HG02759 (cell line): ENCODE measurements around the gene CRK.

Source experiments
- ATAC-seq: cut with Tn5 transposase; IDR thresholded peaks from one replicate; pipeline ENCODE4 v1.9.1; 2021; ENCODE audit warnings: mild to moderate bottlenecking, moderate library complexity; ENCODE audit not compliant: unreplicated experiment

Gene CRK

DNA sequence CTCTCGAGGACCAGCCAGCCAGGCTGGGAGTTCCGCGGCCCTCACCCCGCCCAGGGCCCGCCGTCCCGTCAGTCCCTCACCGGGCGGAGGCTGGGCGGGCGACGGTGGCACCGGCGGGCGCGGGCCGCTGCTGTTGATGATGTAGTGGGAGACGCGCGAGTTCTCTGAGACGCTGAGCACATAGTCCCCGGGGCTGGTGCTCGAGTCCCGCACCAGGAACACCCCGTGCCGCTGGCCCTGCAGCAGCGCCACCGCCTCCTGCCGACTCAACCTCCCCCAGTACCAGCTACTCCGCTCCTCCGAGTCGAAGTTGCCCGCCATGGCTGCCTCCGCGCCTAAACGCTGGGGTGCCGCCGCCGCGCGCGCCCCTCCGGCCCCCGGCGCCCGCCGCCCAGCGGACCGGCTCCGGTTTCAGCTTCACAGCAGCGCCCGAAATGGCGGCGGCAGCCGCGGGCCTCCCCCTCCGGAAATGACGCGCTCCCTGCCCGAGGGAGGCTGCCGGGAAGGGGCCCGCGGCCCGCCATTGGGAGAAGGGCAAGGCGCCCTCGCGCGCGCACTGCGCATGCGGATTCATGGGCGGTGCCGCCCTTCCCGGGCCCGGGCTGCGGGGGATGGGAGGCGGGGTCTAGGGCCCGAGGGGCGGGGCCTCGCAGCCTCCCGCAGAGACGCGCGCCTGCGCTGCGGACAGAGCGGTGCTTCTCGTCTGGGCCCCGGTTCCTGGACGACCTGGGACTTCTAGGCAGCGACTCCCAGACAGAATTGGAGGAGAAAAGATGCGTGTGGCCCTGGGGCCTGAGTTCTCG lies at the start of gene CRK:
CRK (minus strand) TSS at position 436 of the 803 bp plus-strand sequence; CDS start at position 321, 115 bp downstream.
- ATAC-seq: peak; percentile 91

DNA sequence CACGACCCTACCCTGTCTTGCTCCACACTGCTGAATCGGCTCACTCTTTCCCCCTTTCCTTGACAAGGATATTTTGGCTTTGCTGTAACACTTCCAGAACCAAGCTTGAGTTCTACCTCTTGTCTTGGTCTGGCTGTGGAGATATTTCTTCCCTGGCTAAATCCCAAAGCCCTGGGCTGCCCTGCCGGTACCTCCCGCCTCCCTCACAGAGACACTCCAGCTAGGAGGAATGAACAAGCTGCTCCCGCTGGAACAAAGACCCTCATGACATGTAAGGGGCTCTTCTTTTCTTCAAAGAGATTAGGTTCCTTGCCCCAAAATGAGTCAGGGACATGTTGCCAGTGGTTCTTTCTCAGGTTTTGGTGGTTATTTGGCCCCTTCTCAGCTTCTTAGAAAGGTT lies 49.6 kb upstream of the CRK start:
- ATAC-seq: no peak

DNA sequence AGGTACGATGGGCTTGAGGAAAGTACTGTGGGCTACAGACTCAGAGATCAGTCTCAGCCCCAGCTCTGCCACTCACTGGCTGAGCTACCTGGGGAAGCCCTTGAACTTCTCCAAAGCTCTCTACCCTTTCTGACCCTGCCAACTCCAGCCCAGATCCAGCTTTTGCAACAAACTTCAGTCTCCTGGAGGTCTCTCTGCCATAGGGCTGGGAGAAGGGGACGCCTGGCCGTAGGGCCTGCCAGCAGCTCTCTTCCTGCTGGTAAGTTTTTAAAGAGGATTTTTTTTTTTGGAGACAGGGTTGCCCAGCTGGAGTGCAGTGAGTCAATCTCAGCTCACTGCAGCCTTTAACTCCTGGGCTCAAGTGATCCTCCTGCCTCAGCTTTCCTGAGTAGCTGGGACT lies 48.8 kb upstream of the CRK start:
- ATAC-seq: no peak

DNA sequence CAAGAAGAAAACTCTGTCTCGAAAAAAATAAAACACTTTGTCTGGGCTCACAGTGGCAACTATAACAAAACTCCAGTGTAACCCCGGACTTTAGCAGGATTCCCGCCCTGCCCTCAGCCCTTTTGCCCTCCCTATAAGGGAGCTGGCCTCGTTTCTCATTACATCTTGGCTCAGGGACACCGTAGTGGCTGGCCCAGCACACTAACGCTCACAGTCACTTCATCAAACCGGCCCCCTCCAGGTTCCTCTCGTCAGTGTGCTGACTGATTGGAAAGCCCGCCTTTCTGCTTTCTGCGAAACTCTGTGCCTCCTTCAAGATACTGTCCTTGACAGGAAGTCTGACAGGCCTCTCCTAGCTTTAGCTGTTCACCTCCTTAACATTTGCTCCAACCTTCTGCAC lies 47.7 kb upstream of the CRK start:
- ATAC-seq: no peak

DNA sequence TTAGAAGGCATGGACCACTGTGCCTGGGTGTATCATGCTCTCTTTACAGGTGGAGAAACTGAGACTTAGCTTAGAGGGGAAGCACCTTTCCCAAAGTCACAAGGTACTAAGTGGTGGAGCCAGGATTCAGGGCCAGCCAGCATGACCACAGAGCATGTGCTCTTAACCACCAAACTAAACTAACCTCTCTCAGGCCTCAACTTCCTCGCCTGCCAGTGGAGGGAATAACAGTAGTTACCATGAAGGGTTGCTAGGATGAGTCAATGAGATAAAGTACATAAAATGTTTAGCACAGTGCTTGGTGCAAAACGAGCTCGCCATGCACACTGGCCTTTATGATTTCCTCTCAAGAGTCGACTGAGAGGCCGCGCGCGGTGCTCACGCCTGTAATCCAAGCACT lies 42.8 kb upstream of the CRK start:
- ATAC-seq: no peak

DNA sequence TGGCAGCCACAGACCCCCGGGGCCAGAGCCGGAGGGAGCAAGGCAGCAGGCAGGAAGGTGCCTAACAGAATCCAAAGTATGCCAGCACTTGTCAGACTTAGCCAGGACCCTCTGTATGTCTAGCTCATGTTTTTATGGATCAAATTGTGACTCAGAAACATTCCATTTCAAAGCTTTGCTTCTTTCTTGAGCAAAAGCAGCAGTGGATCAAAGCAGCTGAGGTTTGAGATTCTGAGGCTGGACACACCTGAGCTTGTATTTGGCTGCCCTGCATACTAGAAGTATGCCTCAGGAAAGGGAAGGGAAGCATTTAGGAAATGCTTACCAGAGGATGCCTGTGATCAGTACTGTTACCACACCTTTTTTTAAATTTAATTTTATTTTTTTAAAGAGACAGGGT lies 42.2 kb upstream of the CRK start:
- no peak for ATAC-seq

DNA sequence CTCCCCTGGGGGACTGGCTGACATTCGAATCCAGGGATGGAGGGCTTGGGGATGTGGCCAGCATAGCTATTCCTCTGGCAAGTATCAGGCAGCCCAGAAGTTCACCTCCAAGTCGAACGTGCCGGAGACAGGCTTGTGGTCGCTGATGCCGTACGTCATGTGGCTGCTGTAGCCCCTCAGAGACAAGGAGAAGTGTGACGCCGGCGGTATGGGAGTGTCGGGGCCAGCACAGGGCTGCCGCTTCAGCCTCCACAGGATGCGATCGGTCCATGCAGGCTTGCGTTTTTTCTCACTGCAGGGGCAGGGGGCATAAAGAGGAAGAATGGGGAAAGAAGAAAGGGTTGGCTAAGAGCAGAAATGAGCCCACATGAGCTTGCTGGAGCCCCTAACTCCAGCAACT lies 41.8 kb upstream of the CRK start:
- no peak for ATAC-seq

DNA sequence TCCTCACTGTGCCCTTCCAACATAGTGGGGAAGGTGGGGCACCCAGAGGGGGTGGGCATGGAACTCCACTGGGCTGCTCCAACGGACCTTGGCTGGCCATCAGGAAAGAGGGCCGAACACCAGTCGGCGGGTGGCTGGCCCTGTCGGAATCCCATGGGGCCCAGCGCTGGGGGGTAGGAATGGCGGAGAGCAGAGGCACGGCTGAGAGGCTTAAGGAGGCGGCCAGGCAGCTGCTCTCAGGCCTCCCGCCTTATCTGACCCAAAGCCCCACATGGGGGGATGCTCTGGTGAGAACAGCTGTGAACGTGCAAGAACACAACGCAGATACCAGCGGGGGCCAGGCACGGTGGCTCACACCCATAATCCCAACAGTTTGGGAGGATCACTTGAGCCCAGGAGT lies 40.8 kb upstream of the CRK start:
- ATAC-seq: no peak

DNA sequence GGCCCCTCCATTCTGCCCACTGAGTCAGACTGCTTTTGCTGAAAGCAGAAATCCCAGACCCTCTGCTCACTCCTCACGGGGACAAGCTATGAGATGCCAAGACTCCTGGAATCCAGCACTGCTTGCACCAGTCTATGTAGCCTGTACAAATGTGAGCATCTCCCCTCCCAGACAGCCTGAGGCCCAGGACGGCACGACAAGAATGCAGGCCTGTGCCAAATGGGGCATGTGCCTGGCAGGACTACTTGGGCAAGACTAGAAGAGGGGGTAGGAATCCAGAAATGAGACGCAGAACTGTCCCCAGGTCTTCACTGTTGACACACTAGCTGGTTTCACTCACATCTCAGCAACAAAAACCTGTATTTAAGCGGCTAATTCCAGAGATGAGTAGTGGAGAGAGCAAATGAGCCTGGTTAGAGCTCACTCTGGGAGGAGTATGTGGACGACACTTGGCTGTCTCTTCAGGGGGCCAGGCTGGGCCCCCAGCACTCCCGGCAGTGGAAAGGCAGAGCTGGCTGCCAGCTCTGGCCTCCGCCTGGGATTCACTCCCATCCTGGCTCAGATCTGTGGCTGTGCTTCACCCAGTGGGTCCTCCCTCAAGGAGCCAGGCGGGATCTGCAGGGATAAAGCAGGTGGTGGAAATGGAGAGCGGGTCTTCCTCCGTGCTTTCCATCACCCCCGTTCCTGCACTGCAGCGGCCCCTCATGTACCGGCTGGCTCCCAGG lies 39.4 kb upstream of the CRK start:
- no peak for ATAC-seq

DNA sequence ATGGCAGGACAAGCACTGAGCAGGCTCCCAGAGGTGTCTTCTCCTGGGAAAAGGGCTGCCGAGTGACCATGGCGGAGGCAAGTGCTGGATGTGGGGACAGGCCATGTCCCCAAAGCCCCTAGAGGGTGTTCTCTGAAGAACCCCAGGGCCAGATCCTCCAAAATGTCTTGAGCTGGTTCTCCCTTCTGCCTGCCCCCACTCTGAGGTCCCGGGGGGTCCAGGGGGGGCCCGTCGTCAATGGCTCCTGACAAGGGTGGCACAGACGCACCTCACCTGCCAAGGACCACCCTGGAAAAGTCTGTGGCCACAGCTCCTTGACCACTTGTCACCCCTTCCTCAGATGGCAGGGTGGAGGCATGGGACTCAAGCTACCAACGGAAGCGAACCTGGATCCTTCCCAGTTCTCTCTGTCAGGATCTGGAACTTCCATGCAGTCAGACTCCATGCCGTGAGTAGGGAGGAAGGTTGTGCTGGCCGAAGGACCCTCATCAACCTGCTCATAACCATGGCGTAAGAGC lies 38.8 kb upstream of the CRK start:
- no peak for ATAC-seq

DNA sequence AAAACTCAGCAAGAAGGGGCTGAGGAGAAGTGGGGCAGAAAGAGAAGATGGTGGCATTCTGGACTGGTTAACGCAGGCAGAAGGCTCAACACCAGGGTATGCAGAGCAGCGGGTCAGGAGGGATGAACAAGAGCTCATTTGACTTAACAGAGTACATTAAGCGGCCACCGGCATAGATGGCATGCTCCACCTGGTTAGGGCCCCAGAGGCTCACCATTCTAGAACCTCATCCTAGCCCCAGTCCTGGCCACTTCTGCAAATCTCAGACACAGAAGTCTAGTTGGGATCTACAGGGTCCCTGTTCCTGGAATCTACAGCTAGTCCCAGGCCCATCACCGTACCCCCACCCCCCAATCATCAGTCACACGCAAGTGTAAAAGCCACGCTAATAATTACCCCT lies 38.2 kb upstream of the CRK start:
- ATAC-seq: no peak

DNA sequence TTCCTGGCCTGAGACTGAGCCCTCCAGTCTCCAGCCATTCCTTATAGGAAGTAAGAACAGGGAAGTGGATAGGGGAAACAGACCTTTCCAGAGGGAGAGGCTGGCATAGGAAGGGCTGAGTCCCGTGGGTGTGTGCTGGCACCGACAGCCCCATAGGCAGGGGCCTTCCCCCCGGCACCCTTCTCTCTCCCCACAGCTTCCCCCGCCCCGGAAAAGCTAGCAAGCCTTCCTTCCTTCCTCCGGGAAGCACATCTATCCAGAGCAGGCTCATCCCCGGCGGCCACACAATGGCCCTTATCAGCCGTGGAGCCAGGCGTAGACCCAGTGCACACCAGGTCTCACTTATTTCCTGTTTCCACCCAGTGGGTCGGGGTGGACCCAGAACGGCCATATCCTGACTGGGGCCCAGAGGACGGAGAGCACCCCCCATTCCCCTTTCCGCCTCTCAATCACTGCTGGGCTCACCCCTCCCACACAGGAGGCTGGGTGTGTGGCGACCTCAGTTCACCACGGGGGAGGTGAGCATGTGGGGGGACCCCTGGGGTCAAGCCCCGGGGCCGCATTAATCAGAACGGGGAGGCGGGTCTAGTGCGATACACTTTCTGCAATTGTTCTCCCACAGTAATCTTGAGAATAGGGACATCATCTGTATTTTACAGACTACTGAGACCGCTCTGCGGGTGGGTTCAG lies 37.4 kb upstream of the CRK start:
- no peak for ATAC-seq

DNA sequence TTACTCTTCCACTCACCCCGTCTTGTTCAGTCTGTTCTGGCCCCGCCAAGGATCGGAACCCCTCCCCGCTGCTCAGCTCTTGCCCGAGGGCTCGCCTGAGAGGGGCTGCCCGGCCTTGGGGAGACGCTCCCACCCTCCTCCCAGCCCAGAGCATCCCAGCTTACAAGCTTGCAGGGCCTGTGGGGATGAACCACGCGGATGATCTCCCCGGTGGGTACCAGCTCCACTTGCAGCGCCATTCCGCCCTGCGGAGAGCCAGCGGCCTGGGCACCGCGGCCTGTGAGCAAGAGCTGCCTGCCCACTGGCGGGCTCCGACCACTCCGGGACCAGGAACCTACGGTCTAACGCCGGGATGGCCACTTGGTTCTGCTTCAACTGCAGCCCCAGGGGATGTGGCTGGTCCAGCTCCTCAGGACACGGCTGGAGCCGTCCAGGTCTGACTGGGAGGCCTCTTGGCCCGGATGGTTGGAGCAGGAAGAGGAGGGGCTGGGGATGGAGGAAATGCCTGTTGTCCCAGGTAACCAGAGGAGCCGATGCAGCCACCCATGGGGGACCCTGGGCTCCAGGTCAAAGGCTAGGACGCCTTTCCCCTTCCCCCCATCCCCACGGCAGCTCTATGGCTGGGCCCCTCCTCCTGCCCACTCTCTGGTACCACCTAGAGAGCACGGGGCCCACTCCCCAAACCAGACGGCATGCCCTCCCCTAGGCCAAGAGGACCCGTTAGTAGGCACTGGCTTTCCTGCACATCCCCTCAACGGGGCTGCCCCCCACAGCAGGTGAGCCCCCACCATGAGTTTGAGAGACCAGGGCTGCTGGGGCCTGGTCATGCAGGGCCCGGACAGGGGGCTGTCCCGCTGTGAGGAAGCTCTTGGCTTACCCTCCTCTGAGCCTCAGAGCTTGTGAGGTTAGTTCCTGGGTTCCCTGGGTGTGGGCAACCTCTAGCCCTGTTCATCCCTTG lies 36.5 kb upstream of the CRK start, which contains the start of gene MYO1C:
MYO1C (minus strand) TSS at position 438 of the 958 bp plus-strand sequence; CDS start at position 239, 199 bp downstream.
- ATAC-seq: no peak

DNA sequence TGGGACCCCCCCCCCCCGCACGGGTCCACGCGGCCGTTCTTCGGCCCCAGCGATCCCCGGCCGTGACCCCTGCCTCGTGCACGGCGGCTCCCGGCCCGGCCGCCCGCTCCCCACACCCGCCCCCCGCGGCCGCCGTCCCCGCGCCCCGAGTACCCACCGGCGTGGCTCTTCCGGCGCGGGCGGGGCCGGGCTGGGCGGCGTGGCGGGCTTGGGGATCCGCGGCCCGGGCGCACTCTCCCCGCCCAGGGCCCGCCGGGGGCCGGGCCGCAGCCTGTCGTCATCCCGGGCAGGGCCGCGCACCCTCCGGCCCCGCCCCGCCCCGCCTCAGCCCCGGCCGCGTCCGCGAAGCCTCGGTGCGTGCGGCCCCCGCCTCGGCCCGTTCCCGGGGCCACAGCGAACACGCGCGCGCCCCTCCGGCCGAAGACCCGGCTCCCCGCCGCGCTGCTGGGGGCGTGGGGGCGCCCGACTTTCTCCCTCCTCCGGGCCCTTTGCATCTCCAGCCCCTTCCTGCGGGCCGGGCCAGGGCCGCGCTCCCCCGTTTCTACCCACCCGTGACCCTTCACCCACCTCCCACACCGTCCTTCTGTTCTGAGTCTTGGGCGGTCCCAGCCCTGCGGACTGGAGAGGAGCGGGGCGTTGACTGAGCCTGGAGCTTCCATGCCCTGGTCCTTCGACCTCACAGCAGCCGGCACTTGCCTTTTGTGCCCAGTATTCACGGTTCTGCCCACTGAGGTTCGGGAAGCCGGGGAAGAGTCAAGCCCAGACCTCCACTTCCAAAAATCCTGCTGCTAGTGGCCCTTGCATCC lies 35.6 kb upstream of the CRK start:
- peak; percentile 50 for ATAC-seq

DNA sequence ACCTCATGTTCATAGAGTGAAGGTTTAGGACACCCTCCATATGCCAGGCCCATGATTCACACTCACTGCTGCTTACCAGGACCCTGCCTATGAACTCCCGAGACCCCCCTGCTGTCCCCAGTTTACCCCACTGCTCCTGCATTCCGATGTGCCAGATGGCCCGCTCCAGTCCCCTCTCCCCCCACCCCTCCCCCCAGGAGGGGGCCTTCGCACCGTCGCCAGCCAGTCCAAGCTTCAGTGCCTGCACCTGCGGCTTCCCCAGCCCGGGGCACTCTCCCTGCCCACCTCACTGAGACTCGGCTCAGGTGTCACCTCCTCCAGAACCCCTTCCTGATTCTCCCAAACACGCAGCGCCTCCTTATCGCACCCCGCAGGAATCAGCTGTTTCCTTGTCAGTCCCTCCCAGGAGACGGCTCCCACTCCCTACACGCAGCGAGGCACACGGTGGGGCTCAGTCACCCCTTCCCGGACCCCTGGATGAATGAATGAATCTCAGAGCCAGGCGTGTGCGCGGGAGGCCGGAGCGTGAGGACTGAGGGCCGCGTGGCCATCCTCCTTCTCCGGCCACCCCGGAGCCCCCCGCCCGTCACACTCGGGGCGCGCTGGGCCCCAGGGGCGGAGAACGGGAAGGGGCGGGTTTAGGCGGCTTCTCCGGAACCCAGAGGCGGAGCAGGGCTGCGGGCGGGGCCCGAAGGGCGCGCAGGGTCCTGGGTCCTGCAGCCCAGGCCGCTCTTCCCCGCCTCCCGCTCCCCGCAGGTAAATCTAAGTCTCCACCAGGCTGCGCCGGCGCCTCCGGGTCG lies 34.8 kb upstream of the CRK start:
- peak; percentile 62 for ATAC-seq

DNA sequence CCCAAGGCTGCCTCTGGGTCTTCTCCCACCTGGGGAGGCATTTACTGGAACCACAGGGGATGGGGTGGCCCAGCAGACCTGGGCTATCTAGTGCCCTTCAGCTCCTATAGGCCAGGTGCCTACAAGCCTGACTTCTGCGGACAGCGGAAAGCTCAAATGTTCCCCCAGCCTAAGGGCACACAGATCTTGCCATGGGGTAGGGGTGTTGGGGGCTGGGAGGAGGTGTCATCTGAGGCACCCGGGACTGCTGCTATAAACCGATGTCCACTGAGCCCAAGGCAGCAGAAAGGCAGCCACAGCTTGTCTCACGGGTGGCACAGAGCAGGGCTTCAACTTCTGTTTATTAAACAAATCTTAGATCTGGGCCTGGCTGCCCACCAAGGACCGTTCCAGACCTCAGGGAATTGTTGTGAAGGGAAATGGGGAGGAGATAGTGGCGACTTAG lies 32.8 kb upstream of the CRK start:
- ATAC-seq: no peak

DNA sequence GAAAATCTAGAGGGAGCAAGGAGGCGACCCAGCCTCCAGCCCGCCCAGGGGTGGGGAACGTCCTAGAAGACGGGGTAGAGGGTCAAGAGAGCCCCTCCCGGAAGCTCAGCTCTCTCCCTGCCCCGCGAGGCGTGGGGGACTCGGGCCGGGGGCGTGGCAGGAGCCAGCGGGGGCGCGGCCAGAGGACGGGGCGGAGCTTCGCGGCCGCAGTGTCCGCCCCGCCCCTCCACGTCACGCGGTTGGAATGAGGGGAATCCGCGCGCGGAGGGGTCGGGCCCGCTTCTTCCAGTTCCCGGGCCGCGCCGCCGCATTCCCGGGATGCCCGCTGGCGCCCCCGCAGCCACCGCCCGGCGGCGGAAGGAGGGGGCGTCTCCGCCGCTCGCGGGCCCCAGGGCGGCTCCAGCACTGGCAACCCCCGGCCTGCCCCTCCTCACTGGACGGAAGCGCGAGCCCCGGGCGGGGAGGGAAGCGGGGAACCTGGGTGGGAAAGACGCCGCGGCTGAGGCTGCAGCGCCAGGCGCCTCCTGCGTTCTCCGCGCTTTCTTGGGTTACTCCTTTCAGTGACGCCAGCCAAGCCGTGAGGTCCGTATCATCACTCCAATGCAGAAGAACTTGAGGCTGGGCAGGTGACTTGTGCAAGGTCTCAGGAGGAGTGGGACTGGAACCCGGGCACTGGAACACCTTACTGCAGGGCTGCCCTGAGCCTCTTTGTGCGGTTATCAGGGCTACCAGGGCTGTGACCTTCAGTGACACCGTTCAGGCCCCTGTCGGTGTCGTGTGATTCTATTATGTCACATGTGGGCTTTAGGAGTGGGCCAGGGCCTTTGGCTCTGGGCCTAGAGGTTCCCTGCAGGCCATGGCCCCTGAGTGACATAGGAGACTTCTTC lies 32.1 kb upstream of the CRK start:
- peak; percentile 26 for ATAC-seq
